HepG2 (cell line): ENCODE measurements around the gene CBX2. TPM values are rescaled to one million over a fixed set of nuclear protein-coding genes. Genes with fewer than 3 reads are reported as not detected.

Experiments
- ATAC-seq: fragments of 200-7000 bp; cut with Tn5 transposase; 3 replicates; pipeline ENCODE4 v1.9.1; 2020; ENCODE audit warnings: mild to moderate bottlenecking, moderate library complexity
- BruUV-seq: library from RNA; stranded (reverse); fragments of 400-500 nt; replicated peaks from 2 replicates; lab custom pipeline; 2021; lab: Mats Ljungman, UMichigan
- CTCF ChIA-PET: fragments of 300-600 bp; formaldehyde crosslinking; extraction: SDS; loops from one replicate; lab custom pipeline; 2021; ENCODE audit warnings: low total read pairs, inconsistent platforms, low intra/inter-chr PET ratio; lab: Yijun Ruan, JAX
- POLR2A ChIA-PET: fragments of 350-600 bp; sonication (Branson Sonifier 250); formaldehyde crosslinking; loops from one replicate; lab custom pipeline; 2020; ENCODE audit warnings: antibody characterized with exemption, inconsistent platforms; lab: Yijun Ruan, JAX
- DNase-seq: peaks from one replicate; pipeline ENCODE4 v3.0.0-alpha.2; 2015; ENCODE audit warnings: low spot score
- FAIRE-seq: peaks from 3 replicates; lab custom pipeline; 2011; peaks lifted over from hg19 to GRCh38; lab: Jason Lieb, UNC
- H2AFZ ChIP-seq: one replicate; pipeline ENCODE4 v1.6.1; 2011; ENCODE audit warnings: low read length, inconsistent platforms
- H3K27ac ChIP-seq: fragments of 300-600 bp; 3 replicates; pipeline ENCODE4 v1.8.0; 2011; ENCODE audit warnings: mixed run types, mild to moderate bottlenecking, mixed read lengths, low read length, inconsistent platforms; ENCODE audit not compliant: insufficient read depth; ENCODE audit errors: extremely low read length
- H3K27me3 ChIP-seq, 2 experiments: fragments of 200-600 bp in 1 of 2; 2 replicates in 1 of 2; 3 replicates in 1 of 2; pipeline versions ENCODE4 v1.6.0 to v1.8.0; 2011; ENCODE audit warnings: low read length in 2 of 2, mild to moderate bottlenecking in 2 of 2, moderate library complexity in 2 of 2, inconsistent platforms in 1 of 2; ENCODE audit not compliant: insufficient read depth in 2 of 2, control insufficient read depth in 1 of 2
- H3K36me3 ChIP-seq, 2 experiments: fragments of 200-600 bp in 1 of 2; replicated peaks in 1 of 2; 2 replicates in 1 of 2; 3 replicates in 1 of 2; pipeline versions ENCODE4 v1.5.1 to v1.8.0; 2011; ENCODE audit warnings: low read length in 2 of 2, inconsistent platforms in 1 of 2; ENCODE audit not compliant: insufficient read depth in 2 of 2, control insufficient read depth in 1 of 2
- H3K4me1 ChIP-seq: 2 replicates; pipeline ENCODE4 v1.5.1; 2012; ENCODE audit warnings: low read length, inconsistent platforms; ENCODE audit not compliant: insufficient read depth
- H3K4me2 ChIP-seq: 2 replicates; pipeline ENCODE4 v1.6.0; 2011; ENCODE audit warnings: low read depth, low read length, inconsistent platforms
- H3K4me3 ChIP-seq, 3 experiments: fragments of 200-600 bp in 1 of 3; sonication (generic), shearing (Covaris generic) in 1 of 3; replicated peaks in 1 of 3; 2 replicates each; pipeline ENCODE4 v1.5.1; 2011 to 2016; ENCODE audit warnings: low read length in 3 of 3, inconsistent platforms in 2 of 3, low read depth in 2 of 3, mild to moderate bottlenecking in 2 of 3, control low read depth in 1 of 3, mixed read lengths in 1 of 3; ENCODE audit not compliant: insufficient read depth in 1 of 3
- H3K79me2 ChIP-seq: one replicate; pipeline ENCODE4 v1.6.1; 2011; ENCODE audit warnings: low read length, inconsistent platforms; ENCODE audit not compliant: insufficient read depth
- H3K9ac ChIP-seq: 2 replicates; pipeline ENCODE4 v1.6.0; 2011; ENCODE audit warnings: mild to moderate bottlenecking, low read depth, low read length, inconsistent platforms; ENCODE audit not compliant: insufficient read depth
- H3K9me3 ChIP-seq: 2 replicates; pipeline ENCODE4 v1.5.1; 2012; ENCODE audit warnings: mild to moderate bottlenecking, low read length
- H4K20me1 ChIP-seq: 2 replicates; pipeline ENCODE4 v1.6.0; 2011; ENCODE audit warnings: inconsistent platforms, mild to moderate bottlenecking, low read length, moderate library complexity; ENCODE audit not compliant: insufficient read depth
- EP300 ChIP-seq, 3 experiments: sonication (generic) in 1 of 3; formaldehyde crosslinking in 1 of 3; IDR thresholded peaks; 2 replicates each; pipeline versions ENCODE4 v1.5.1 to v1.6.1; 2011 to 2020; ENCODE audit warnings: low read depth in 2 of 3, low read length in 2 of 3, borderline replicate concordance in 1 of 3, improper control_type of control experiment in 1 of 3, mild to moderate bottlenecking in 1 of 3, missing genetic modification reagents in 1 of 3, moderate library complexity in 1 of 3
- NCOA5 ChIP-seq: sonication (generic); formaldehyde crosslinking; IDR thresholded peaks from 2 replicates; pipeline ENCODE4 v1.4.0; 2020; ENCODE audit warnings: missing genetic modification reagents
- NFKB2 ChIP-seq: sonication (generic); formaldehyde crosslinking; IDR thresholded peaks from 2 replicates; pipeline ENCODE4 v1.4.0; 2020; ENCODE audit warnings: missing genetic modification reagents, borderline replicate concordance
- ZBTB38 ChIP-seq: sonication (generic); formaldehyde crosslinking; IDR thresholded peaks from 2 replicates; pipeline ENCODE4 v1.5.1; 2020; ENCODE audit warnings: mild to moderate bottlenecking, missing genetic modification reagents
- ZNF232 ChIP-seq: sonication (generic); formaldehyde crosslinking; IDR thresholded peaks from 2 replicates; pipeline ENCODE4 v1.4.0; 2020; ENCODE audit warnings: missing genetic modification reagents, borderline replicate concordance
- ZNF430 ChIP-seq: sonication (generic); formaldehyde crosslinking; IDR thresholded peaks from 2 replicates; pipeline ENCODE4 v1.9.0; 2021; ENCODE audit warnings: mild to moderate bottlenecking, missing genetic modification reagents
- ZNF501 ChIP-seq: sonication (generic); formaldehyde crosslinking; IDR thresholded peaks from 2 replicates; pipeline ENCODE4 v1.5.1; 2020; ENCODE audit warnings: mild to moderate bottlenecking, moderate library complexity, missing genetic modification reagents
- ZNF605 ChIP-seq: sonication (generic); formaldehyde crosslinking; IDR thresholded peaks from 2 replicates; pipeline ENCODE4 v1.8.0; 2022; ENCODE audit warnings: mild to moderate bottlenecking, missing genetic modification reagents
- ZNF607 ChIP-seq: sonication (generic); formaldehyde crosslinking; IDR thresholded peaks from 2 replicates; pipeline ENCODE4 v1.5.1; 2020; ENCODE audit warnings: missing genetic modification reagents, mild to moderate bottlenecking, borderline replicate concordance
- WGBS: methylation state at CpG from one replicate; pipeline ENCODE4 v1.1.6; 2017; ENCODE audit warnings: low lambda C conversion rate; 5-methylcytosine and 5-hydroxymethylcytosine counted together
- in situ Hi-C: cut with HindIII; loops from 2 replicates; pipeline ENCODE4 v1.10.0; 2017; ENCODE audit warnings: low pct_unique_long_range_greater_than_20kb; ENCODE audit not compliant: extremely low pct_ligation_motif_present
- intact Hi-C: fragments of 100-400 bp; cut with micrococcal nuclease; formaldehyde crosslinking; loops from one replicate; pipeline ENCODE4 v1.10.0; 2022; ENCODE audit not compliant: unreplicated experiment
- polyA plus RNA-seq, 8 experiments: library from polyadenylated mRNA; depleted of rRNA in 3 of 8; stranded (reverse) in 7 of 8; unstranded in 1 of 8; fragments of >200 nt; fragmentation: Illumina TruSeq in 4 of 8; extraction: Trizol in 4 of 8; gene quantifications; 2 replicates each; pipeline versions ENCODE4 v1.2.1 to v1.2.3, GENCODE V29; 2011 to 2016; ENCODE audit warnings: low read depth in 4 of 8, missing spikeins in 1 of 8, mixed read lengths in 1 of 8; ENCODE audit not compliant: insufficient read depth in 1 of 8
- total RNA-seq, 5 experiments: library from RNA; depleted of rRNA; stranded (reverse); fragments of >200 nt; fragmentation: Illumina TruSeq; extraction: Trizol; gene quantifications; 2 replicates each; pipeline ENCODE4 v1.2.3, GENCODE V29; 2016; ENCODE audit warnings: low read depth in 1 of 5
- TF ChIP-seq, protein P1 (sequence below), 2 experiments: fragments of 450-650 bp in 1 of 2; sonication (generic) in 1 of 2; formaldehyde crosslinking in 1 of 2; IDR thresholded peaks; 2 replicates each; pipeline versions ENCODE4 v1.6.1 to v1.8.0; 2016 to 2022; ENCODE audit warnings: antibody characterized with exemption in 1 of 2, mild to moderate bottlenecking in 1 of 2, missing genetic modification reagents in 1 of 2
- TF ChIP-seq, protein P2 (sequence below): IDR thresholded peaks from 2 replicates; pipeline ENCODE4 v1.6.1; 2012; ENCODE audit warnings: low read length, improper control_type of control experiment

The CBX2 gene
- total and polyA plus RNA-seq, 2 of the 13 experiments (the other 11 are each of a cell fraction or from before 2014, with no cell fraction given): 14.5 to 31.1 TPM

DNA sequence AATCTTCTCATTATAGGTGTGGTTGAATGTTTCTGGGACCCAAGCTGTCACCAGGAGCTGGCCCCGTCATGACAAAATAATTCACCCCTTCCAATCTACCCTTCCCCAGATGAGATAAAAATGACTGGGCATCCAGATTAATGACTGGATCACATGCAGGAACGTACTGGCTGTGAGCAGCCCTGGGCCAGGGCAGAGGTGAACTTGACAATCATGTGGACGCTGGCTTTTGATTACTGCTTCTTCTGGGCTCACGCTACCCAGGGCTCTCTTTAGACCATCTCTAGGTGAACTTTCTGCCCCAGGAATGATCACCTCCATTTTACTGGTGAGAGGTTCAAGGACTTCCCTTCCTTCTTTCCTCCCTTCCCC, 43.0 kb downstream of the CBX2 start:
- no peak for DNase-seq
- POLR2A ChIA-PET: interaction anchor here (0.6 to 16.5 kb wide), 11 partner anchors 8 to 172 kb away, joined by 3 to 274 read pairs (median 6); partner anchors contain the start of genes CBX4 and CBX8
- peak; percentile 12; the same call in 1 of the 3 replicates for ATAC-seq
- no TSS peak for BruUV-seq
- Histone ChIP-seq H4K20me1 (no peaks in the 10 kb centered on the region), H3K4me2 (peak overlapping the region; percentile 70), H3K36me3 (no peaks in the 10 kb centered on the region), H3K79me2 (no peaks in the 10 kb centered on the region), H3K9me3 (no peaks in the 10 kb centered on the region), H3K4me3 (no peak overlapping the region), H3K27me3 (peaks cover 3 to 33% of the 10 kb centered on the region in 2 experiments; a peak in 4 of 5 replicates), H3K27ac (peak overlapping the region; percentile 78), H3K9ac (no peak overlapping the region), H2AFZ (no peak overlapping the region), H3K4me1 (peaks cover 83% of the 10 kb centered on the region)
- in situ Hi-C loops: no loop called here
- intact Hi-C loops: no loop called here
- FAIRE-seq: no peak
- 24% methylated on average over 4 of the region's 4 CpGs for WGBS
- CTCF ChIA-PET: interaction anchor here (1.6 kb wide), 1 partner anchor 171 kb away, joined by 3 read pairs; no protein-coding TSS in a partner anchor
- TF ChIP-seq NCOA5 (no peak), ZBTB38 (CRISPR knock-in tag) (peak; percentile 48; the same call in 1 of the 2 replicates), ZNF501 (CRISPR knock-in tag) (0 out of 2 replicates have a peak, but pooled peaks have one; percentile 3), ZNF430 (CRISPR knock-in tag) (0 out of 2 replicates have a peak, but pooled peaks have one; percentile 59), EP300 (IDR thresholded peaks at IDR 0.05; ENCODE audit: low read depth in 2 of 2, low read length in 2 of 2) (no peak), EP300 (CRISPR knock-in tag; IDR thresholded peaks at IDR 0.05; ENCODE audit: borderline replicate concordance) (no peak), ZNF605 (CRISPR knock-in tag) (peak; percentile 56; the same call in 1 of the 2 replicates), ZNF607 (CRISPR knock-in tag) (0 out of 2 replicates have a peak, but pooled peaks have one; percentile 2), NFKB2 (no peak), ZNF232 (CRISPR knock-in tag) (no peak)
- TF ChIP-seq, protein P1, sequence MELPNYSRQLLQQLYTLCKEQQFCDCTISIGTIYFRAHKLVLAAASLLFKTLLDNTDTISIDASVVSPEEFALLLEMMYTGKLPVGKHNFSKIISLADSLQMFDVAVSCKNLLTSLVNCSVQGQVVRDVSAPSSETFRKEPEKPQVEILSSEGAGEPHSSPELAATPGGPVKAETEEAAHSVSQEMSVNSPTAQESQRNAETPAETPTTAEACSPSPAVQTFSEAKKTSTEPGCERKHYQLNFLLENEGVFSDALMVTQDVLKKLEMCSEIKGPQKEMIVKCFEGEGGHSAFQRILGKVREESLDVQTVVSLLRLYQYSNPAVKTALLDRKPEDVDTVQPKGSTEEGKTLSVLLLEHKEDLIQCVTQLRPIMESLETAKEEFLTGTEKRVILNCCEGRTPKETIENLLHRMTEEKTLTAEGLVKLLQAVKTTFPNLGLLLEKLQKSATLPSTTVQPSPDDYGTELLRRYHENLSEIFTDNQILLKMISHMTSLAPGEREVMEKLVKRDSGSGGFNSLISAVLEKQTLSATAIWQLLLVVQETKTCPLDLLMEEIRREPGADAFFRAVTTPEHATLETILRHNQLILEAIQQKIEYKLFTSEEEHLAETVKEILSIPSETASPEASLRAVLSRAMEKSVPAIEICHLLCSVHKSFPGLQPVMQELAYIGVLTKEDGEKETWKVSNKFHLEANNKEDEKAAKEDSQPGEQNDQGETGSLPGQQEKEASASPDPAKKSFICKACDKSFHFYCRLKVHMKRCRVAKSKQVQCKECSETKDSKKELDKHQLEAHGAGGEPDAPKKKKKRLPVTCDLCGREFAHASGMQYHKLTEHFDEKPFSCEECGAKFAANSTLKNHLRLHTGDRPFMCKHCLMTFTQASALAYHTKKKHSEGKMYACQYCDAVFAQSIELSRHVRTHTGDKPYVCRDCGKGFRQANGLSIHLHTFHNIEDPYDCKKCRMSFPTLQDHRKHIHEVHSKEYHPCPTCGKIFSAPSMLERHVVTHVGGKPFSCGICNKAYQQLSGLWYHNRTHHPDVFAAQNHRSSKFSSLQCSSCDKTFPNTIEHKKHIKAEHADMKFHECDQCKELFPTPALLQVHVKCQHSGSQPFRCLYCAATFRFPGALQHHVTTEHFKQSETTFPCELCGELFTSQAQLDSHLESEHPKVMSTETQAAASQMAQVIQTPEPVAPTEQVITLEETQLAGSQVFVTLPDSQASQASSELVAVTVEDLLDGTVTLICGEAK (IDR thresholded peaks at IDR 0.05): no peak
- TF ChIP-seq, protein P1 (CRISPR knock-in tag; IDR thresholded peaks at IDR 0.05): 0 out of 2 replicates have a peak, but pooled peaks have one; percentile 2
- TF ChIP-seq, protein P2, sequence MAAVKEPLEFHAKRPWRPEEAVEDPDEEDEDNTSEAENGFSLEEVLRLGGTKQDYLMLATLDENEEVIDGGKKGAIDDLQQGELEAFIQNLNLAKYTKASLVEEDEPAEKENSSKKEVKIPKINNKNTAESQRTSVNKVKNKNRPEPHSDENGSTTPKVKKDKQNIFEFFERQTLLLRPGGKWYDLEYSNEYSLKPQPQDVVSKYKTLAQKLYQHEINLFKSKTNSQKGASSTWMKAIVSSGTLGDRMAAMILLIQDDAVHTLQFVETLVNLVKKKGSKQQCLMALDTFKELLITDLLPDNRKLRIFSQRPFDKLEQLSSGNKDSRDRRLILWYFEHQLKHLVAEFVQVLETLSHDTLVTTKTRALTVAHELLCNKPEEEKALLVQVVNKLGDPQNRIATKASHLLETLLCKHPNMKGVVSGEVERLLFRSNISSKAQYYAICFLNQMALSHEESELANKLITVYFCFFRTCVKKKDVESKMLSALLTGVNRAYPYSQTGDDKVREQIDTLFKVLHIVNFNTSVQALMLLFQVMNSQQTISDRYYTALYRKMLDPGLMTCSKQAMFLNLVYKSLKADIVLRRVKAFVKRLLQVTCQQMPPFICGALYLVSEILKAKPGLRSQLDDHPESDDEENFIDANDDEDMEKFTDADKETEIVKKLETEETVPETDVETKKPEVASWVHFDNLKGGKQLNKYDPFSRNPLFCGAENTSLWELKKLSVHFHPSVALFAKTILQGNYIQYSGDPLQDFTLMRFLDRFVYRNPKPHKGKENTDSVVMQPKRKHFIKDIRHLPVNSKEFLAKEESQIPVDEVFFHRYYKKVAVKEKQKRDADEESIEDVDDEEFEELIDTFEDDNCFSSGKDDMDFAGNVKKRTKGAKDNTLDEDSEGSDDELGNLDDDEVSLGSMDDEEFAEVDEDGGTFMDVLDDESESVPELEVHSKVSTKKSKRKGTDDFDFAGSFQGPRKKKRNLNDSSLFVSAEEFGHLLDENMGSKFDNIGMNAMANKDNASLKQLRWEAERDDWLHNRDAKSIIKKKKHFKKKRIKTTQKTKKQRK: no peak
